ENCODE measurements around the gene DCD.

DCD gene, protein sequence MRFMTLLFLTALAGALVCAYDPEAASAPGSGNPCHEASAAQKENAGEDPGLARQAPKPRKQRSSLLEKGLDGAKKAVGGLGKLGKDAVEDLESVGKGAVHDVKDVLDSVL

GRCh38 chr12:54648265-54648664, at the start of gene DCD:
Gene DCD (minus strand): TSS chr12:54648365. CDS start chr12:54648303, 62 bp downstream.
- DNase-seq (ENCODE audit: low spot score), result no peak
- TF ChIP-seq, protein P1, sequence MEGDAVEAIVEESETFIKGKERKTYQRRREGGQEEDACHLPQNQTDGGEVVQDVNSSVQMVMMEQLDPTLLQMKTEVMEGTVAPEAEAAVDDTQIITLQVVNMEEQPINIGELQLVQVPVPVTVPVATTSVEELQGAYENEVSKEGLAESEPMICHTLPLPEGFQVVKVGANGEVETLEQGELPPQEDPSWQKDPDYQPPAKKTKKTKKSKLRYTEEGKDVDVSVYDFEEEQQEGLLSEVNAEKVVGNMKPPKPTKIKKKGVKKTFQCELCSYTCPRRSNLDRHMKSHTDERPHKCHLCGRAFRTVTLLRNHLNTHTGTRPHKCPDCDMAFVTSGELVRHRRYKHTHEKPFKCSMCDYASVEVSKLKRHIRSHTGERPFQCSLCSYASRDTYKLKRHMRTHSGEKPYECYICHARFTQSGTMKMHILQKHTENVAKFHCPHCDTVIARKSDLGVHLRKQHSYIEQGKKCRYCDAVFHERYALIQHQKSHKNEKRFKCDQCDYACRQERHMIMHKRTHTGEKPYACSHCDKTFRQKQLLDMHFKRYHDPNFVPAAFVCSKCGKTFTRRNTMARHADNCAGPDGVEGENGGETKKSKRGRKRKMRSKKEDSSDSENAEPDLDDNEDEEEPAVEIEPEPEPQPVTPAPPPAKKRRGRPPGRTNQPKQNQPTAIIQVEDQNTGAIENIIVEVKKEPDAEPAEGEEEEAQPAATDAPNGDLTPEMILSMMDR (IDR thresholded peaks at IDR 0.05; ENCODE audit: extremely low read depth, missing control alignments), result no peak

DNA sequence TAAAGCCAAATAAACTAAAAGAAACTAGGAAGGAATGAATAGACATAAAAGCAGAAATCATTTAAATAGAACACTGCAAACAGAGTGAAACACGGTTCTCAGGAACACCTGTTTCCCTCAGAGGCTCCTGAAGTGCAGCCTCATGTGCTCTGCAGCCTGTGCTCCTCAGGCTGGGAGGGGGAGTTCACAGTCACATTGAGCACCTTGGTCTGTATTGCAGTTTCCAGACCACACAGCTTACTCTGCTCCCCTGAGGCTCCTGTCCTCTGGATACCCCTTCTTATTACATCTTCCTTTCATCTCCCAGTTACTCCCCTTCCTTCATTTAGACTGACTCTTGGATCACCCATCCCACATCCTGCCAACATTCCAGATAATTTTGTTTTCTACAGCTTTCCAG, 49.7 kb upstream of the DCD start:
- TF ChIP-seq, protein P1 (IDR thresholded peaks at IDR 0.05; ENCODE audit: extremely low read depth, missing control alignments), result no peak
- no peak for DNase-seq (ENCODE audit: low spot score)

DNA sequence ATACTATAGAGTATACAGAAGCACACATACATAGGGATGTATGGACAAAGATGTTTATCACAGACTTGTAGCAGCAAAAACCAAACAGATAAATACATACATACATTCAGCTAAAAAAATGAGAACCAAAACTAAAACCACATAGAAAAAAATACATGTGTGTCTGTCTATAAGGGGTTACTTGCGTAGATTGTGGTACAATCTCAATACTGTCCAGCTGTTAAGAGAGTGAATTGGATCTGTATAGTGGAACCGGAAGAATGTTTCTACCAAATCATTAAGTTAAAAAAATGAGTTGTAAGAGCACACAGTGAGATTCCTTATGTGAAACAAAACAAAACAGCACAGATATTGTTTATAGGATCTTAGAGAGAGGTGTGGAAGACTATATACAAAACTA, 44.2 kb upstream of the DCD start:
- TF ChIP-seq, protein P1 (IDR thresholded peaks at IDR 0.05; ENCODE audit: extremely low read depth, missing control alignments), result no peak
- DNase-seq (ENCODE audit: low spot score), result no peak

DNA sequence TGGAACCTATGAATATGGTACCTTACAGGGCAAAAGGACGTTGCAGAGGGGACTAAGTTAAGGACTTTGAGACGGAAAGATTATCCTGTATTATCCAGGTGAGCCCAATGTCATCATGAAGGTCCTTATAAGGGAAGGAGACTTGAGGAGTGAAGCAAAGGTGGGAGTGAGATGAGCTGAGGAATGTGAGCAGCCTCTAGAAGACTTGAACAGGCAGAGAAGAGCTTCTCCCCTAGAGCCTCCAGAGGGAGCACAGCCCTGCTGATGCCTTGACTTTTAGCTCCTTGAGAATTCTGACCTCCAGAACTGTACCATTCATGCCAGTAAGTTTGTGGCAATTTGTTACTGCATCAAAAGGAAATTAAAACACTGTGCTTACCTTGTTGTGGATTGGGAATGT, 41.8 kb upstream of the DCD start:
- TF ChIP-seq, protein P1 (IDR thresholded peaks at IDR 0.05; ENCODE audit: extremely low read depth, missing control alignments), result no peak
- no peak for DNase-seq (ENCODE audit: low spot score)

- DNase-seq (ENCODE audit: low spot score), result no peak
These were observed 40.8 kb upstream of the DCD start for GRCh38 chr12:54689034-54689372.

GRCh38 chr12:54688309-54689033, 40.3 kb upstream of the DCD start:
- no peak for DNase-seq (ENCODE audit: low spot score)
- TF ChIP-seq, protein P1 (IDR thresholded peaks at IDR 0.05; ENCODE audit: extremely low read depth, missing control alignments), result no peak

More at GRCh38 chr12:54689034-54689372, 40.8 kb upstream of the DCD start:
- TF ChIP-seq, protein P1 (IDR thresholded peaks at IDR 0.05; ENCODE audit: extremely low read depth, missing control alignments), result no peak

- DNase-seq (ENCODE audit: low spot score), result no peak
- TF ChIP-seq, protein P1 (IDR thresholded peaks at IDR 0.05; ENCODE audit: extremely low read depth, missing control alignments), result no peak
These were observed 36.8 kb upstream of the DCD start for GRCh38 chr12:54684636-54685630.

Data from GM20000 (cell line).